Caco-2 (cell line): ENCODE data around the gene MAVS. TPM values are rescaled to one million over a fixed set of nuclear protein-coding genes. Genes with fewer than 3 reads are reported as not detected.
A peak's percentile ranks its signal among the peaks of the same experiment; 100 is the strongest.

Experiments used
- BruUV-seq: library from RNA; stranded (reverse); fragments of 400-500 nt; replicated peaks from 2 replicates; lab custom pipeline; 2021; lab: Mats Ljungman, UMichigan
- CTCF ChIA-PET: fragments of 300-600 bp; sonication (Branson Sonifier 250); formaldehyde crosslinking; loops from one replicate; lab custom pipeline; 2022; ENCODE audit warnings: antibody characterized with exemption; lab: Charles Lee
- POLR2A ChIA-PET: fragments of 300-600 bp; sonication (Branson Sonifier 250); formaldehyde crosslinking; loops from one replicate; lab custom pipeline; 2022; ENCODE audit warnings: antibody characterized with exemption; lab: Charles Lee
- DNase-seq, 2 experiments: peaks; one replicate each; pipeline versions ENCODE4 v3.0.0 to v3.0.0-alpha.2; 2020 to 2022
- H3K27me3 ChIP-seq: replicated peaks from 2 replicates; pipeline ENCODE4 v1.6.0; 2011; ENCODE audit warnings: low read length; ENCODE audit not compliant: control insufficient read depth, insufficient read depth
- H3K36me3 ChIP-seq: 2 replicates; pipeline ENCODE4 v1.5.1; 2011; ENCODE audit warnings: low read length; ENCODE audit not compliant: control insufficient read depth, insufficient read depth
- H3K4me1 ChIP-seq: fragments of 250-450 bp; sonication (Bioruptor Pico); 2 replicates; pipeline ENCODE4 v1.5.1; 2020; ENCODE audit warnings: mild to moderate bottlenecking
- H3K4me3 ChIP-seq: 2 replicates; pipeline ENCODE4 v1.5.1; 2011; ENCODE audit warnings: low read depth, mild to moderate bottlenecking, control low read depth, low read length
- H3K9me3 ChIP-seq: fragments of 250-450 bp; sonication (Bioruptor Pico); 2 replicates; pipeline ENCODE4 v1.5.1; 2020; ENCODE audit warnings: mild to moderate bottlenecking, moderate library complexity
- H3K27ac Mint-ChIP-seq: one replicate; pipeline ENCODE4 v1.8.0; 2022; ENCODE audit warnings: mixed read lengths; ENCODE audit not compliant: unreplicated experiment
- H3K27me3 Mint-ChIP-seq: one replicate; pipeline ENCODE4 v1.8.0; 2022; ENCODE audit warnings: mixed read lengths; ENCODE audit not compliant: insufficient read depth, unreplicated experiment
- H3K36me3 Mint-ChIP-seq: one replicate; pipeline ENCODE4 v1.8.0; 2022; ENCODE audit warnings: mild to moderate bottlenecking, mixed read lengths; ENCODE audit not compliant: insufficient read depth, unreplicated experiment
- H3K4me1 Mint-ChIP-seq: one replicate; pipeline ENCODE4 v1.8.0; 2022; ENCODE audit warnings: low read depth, mixed read lengths; ENCODE audit not compliant: unreplicated experiment
- H3K4me3 Mint-ChIP-seq: one replicate; pipeline ENCODE4 v1.8.0; 2022; ENCODE audit warnings: mild to moderate bottlenecking, moderate library complexity, mixed read lengths; ENCODE audit not compliant: unreplicated experiment
- H3K9me3 Mint-ChIP-seq: one replicate; pipeline ENCODE4 v1.8.0; 2022; ENCODE audit warnings: mixed read lengths; ENCODE audit not compliant: unreplicated experiment
- intact Hi-C: fragments of 100-400 bp; cut with micrococcal nuclease; formaldehyde crosslinking; loops from one replicate; pipeline ENCODE4 v1.10.0; 2022; ENCODE audit not compliant: unreplicated experiment
- microRNA-seq: library from miRNA; unstranded; fragments of <30 nt; microRNA quantifications from one replicate; pipeline ENCODE4 v1.2.0, GENCODE V29; 2022
- total RNA-seq: library from RNA; stranded (reverse); gene quantifications from 2 replicates; pipeline ENCODE4 v1.2.3, GENCODE V29; 2022
- TF ChIP-seq, protein P1 (sequence below), 2 experiments: fragments of 200-600 bp in 1 of 2; IDR thresholded peaks; 1 replicate in 1 of 2; 2 replicates in 1 of 2; pipeline versions ENCODE4 v1.5.1 to v1.8.0; 2011 to 2022; ENCODE audit warnings: antibody characterized with exemption in 1 of 2, control low read depth in 1 of 2, inconsistent platforms in 1 of 2, low read depth in 1 of 2, low read length in 1 of 2, mild to moderate bottlenecking in 1 of 2, moderate library complexity in 1 of 2; ENCODE audit not compliant: insufficient read depth in 1 of 2, severe bottlenecking in 1 of 2, unreplicated experiment in 1 of 2

Gene MAVS
- total RNA-seq, 1 experiment from 2014 or later, result 56.4 TPM

DNA sequence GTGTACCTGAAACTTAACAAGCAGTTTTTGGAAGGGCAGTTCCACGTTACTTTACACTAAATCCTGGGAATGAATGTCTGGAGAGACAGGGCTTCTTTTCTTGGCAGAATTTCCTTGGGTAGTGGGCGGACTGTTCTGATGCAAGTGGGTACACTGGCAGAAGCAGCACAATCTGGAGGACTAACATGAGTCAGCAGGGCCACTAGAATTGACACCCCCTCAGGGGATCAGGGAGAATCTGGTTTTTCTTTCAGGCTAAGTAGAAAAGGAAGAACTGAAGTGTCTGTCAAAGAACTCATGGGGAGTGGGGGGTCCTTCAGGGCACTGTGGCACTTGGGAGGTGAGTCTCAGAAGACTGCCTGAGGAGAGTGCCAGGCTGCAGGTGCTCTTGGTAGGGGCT is 77.2 kb downstream of the MAVS start:
- Mint-ChIP-seq H3K4me1 (peaks cover 22% of the 10 kb centered on the region), H3K27ac (no peak overlapping the region), H3K4me3 (no peak overlapping the region), H3K36me3 (peaks cover 92% of the 10 kb centered on the region), H3K27me3 (no peaks in the 10 kb centered on the region), H3K9me3 (no peaks in the 10 kb centered on the region)
- Histone ChIP-seq H3K4me3 (no peak overlapping the region), H3K36me3 (peaks cover 4% of the 10 kb centered on the region), H3K27me3 (no peaks in the 10 kb centered on the region), H3K4me1 (0 out of 2 replicates have a peak, but pooled peaks cover 3% of the 10 kb centered on the region), H3K9me3 (no peaks in the 10 kb centered on the region)
- TF ChIP-seq, protein P1, sequence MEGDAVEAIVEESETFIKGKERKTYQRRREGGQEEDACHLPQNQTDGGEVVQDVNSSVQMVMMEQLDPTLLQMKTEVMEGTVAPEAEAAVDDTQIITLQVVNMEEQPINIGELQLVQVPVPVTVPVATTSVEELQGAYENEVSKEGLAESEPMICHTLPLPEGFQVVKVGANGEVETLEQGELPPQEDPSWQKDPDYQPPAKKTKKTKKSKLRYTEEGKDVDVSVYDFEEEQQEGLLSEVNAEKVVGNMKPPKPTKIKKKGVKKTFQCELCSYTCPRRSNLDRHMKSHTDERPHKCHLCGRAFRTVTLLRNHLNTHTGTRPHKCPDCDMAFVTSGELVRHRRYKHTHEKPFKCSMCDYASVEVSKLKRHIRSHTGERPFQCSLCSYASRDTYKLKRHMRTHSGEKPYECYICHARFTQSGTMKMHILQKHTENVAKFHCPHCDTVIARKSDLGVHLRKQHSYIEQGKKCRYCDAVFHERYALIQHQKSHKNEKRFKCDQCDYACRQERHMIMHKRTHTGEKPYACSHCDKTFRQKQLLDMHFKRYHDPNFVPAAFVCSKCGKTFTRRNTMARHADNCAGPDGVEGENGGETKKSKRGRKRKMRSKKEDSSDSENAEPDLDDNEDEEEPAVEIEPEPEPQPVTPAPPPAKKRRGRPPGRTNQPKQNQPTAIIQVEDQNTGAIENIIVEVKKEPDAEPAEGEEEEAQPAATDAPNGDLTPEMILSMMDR (IDR thresholded peaks at IDR 0.05; ENCODE audit: insufficient read depth in 1 of 2, low read depth in 1 of 2, low read length in 1 of 2, severe bottlenecking in 1 of 2, unreplicated experiment in 1 of 2), result no peak
- intact Hi-C loops, result no loop called here
- DNase-seq, result no peak
- no TSS peak for BruUV-seq
- ChIA-PET POLR2A (no interaction called here), CTCF (no interaction called here)

DNA sequence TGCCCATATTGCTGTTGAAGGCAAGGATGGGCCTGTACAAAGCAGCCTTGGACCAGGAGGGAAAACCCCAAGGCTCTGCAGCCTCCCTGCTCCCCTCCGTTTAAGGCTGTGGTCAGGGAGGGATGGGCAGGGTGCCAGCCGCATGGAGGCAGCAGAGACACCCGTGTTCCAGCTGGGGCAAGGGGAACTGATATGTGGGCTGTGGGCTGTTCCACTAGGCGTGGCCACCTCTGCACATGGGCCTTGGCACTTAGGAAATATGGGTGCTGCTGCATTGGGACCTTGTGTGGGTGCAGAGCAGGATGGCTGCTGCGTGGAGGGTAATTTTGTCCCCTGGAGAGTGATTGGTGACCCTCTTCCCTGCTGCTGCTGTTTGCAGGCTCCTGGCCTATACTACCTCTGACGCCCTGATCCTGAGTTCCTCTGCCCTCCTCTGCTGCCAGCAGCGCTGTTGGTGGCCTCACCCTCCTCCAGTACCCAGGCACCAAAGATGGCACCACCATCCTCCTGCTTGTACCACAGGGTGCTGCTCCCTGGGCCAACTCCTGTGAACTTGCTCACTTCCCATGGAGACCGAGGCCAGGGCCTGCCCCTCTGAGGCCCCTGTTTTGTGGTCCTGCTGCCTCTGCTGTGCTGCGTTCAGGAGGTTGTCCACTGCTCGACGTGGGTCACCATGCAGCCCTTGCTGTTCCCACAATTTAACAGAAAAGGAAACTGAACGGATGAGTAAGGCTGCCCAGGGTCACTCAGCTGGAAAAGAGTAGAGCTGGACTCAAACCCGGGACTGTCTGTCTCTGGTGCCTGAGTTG is 77.9 kb downstream of the MAVS start:
- BruUV-seq, result no TSS peak
- TF ChIP-seq, protein P1 (IDR thresholded peaks at IDR 0.05; ENCODE audit: insufficient read depth in 1 of 2, low read depth in 1 of 2, low read length in 1 of 2, severe bottlenecking in 1 of 2, unreplicated experiment in 1 of 2), result no peak
- intact Hi-C loops, result no loop called here
- H3K9me3 ChIP-seq, result no peaks in the 10 kb centered on the region
- no peak overlapping the region for H3K4me3 Mint-ChIP-seq
- peaks cover 4% of the 10 kb centered on the region for H3K36me3 ChIP-seq
- CTCF ChIA-PET, result no interaction called here
- H3K9me3 Mint-ChIP-seq, result no peaks in the 10 kb centered on the region
- 0 out of 2 replicates have a peak, but pooled peaks cover 3% of the 10 kb centered on the region for H3K4me1 ChIP-seq
- POLR2A ChIA-PET, result interaction anchor here (0.5 kb wide), 1 partner anchor 33 kb away, joined by 3 read pairs; no protein-coding TSS in a partner anchor
- H3K27me3 Mint-ChIP-seq, result no peaks in the 10 kb centered on the region
- peak overlapping the region; percentile 42 for H3K27ac Mint-ChIP-seq
- H3K27me3 ChIP-seq, result no peaks in the 10 kb centered on the region
- no peak overlapping the region for H3K4me3 ChIP-seq
- no peak for DNase-seq
- H3K36me3 Mint-ChIP-seq, result peaks cover 93% of the 10 kb centered on the region
- peaks cover 22% of the 10 kb centered on the region for H3K4me1 Mint-ChIP-seq

DNA sequence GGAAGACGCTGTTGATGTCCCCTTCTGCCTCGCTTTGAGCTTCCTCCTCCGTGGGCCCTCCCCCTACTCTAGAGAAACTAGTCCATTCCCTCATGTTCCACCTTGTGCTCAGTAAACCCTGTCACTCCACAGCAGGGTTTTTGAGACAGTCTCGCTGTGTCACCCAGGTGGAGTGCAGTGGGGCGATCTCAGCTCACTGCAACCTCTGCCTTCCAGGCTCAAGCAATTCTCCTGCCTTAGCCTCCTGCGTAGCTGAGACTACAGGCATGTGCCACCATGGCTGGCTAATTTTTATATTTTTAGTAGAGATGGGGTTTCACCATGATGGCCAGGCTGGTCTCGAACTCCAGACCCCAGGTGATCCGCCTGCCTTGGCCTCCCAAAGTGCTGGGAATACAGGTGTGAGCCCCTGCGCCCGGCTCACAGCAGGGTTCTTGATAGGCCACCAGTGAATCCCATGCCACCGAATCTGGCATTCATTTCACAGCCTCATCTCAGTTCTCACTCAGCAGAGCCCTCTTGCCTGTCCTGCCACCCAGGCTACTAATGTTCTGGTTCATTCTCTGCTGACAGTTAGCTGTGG is 78.6 kb downstream of the MAVS start:
- H3K4me1 ChIP-seq, result 0 out of 2 replicates have a peak, but pooled peaks cover 3% of the 10 kb centered on the region
- intact Hi-C loops, result no loop called here
- H3K27me3 ChIP-seq, result no peaks in the 10 kb centered on the region
- Mint-ChIP-seq H3K36me3 (peaks cover 97% of the 10 kb centered on the region), H3K27ac (peak overlapping the region; percentile 42), H3K4me3 (no peak overlapping the region), H3K4me1 (peaks cover 22% of the 10 kb centered on the region), H3K27me3 (no peaks in the 10 kb centered on the region), H3K9me3 (no peaks in the 10 kb centered on the region)
- H3K9me3 ChIP-seq, result no peaks in the 10 kb centered on the region
- ChIA-PET POLR2A (interaction anchor here (0.5 kb wide), 1 partner anchor 33 kb away, joined by 3 read pairs; no protein-coding TSS in a partner anchor), CTCF (no interaction called here)
- DNase-seq, result no peak
- BruUV-seq, result no TSS peak
- TF ChIP-seq, protein P1 (IDR thresholded peaks at IDR 0.05; ENCODE audit: insufficient read depth in 1 of 2, low read depth in 1 of 2, low read length in 1 of 2, severe bottlenecking in 1 of 2, unreplicated experiment in 1 of 2), result no peak
- H3K4me3 ChIP-seq, result no peak overlapping the region
- H3K36me3 ChIP-seq, result peaks cover 4% of the 10 kb centered on the region

Small RNAs within 50 kb of the gene (microRNA-seq; reads per million reads assigned to microRNA genes)
- gene MIR103A2 (not detected), gene MIR103B2 (not detected)

Other genes starting within 250 kb of the MAVS start
- not detected in 2 replicates for gene GFRA4, start 183.4 kb upstream of the MAVS start, total RNA-seq
- gene ADAM33, start 164.8 kb upstream of the MAVS start, total RNA-seq, result 0.12 and 0.23 TPM in 2 replicates
- gene SIGLEC1, start 134.2 kb upstream of the MAVS start, total RNA-seq, result not detected in 2 replicates
- gene HSPA12B, start 114.1 kb upstream of the MAVS start, total RNA-seq, result not detected in 2 replicates
- gene ADISSP, start 79.1 kb upstream of the MAVS start, total RNA-seq, result 54.7 and 56.1 TPM in 2 replicates
- not detected in 2 replicates for gene SPEF1, start 65.4 kb upstream of the MAVS start, total RNA-seq
- 72.7 and 84.3 TPM in 2 replicates for gene CENPB, start 60.1 kb upstream of the MAVS start, total RNA-seq
- 59.0 and 66.7 TPM in 2 replicates for gene CDC25B, start 50.5 kb upstream of the MAVS start, total RNA-seq
- 14.9 and 17.3 TPM in 2 replicates for gene AP5S1, start 26.3 kb upstream of the MAVS start, total RNA-seq
- gene PANK2, start 42.6 kb downstream of the MAVS start, total RNA-seq, result 55.8 and 58.3 TPM in 2 replicates
- gene RNF24, start 168.7 kb downstream of the MAVS start, total RNA-seq, result 9.1 and 12.4 TPM in 2 replicates